HepG2 (cell line): ENCODE data around the gene SPRED2. TPM values are rescaled to one million over a fixed set of nuclear protein-coding genes. Genes with fewer than 3 reads are reported as not detected.
A peak's percentile ranks its signal among the peaks of the same experiment; 100 is the strongest.

Experiments used
- BHLHE40 ChIP-seq: IDR thresholded peaks from 2 replicates; pipeline ENCODE4 v1.6.1; 2011; ENCODE audit warnings: low read length, improper control_type of control experiment
- EP300 ChIP-seq, 3 experiments: sonication (generic) in 1 of 3; formaldehyde crosslinking in 1 of 3; IDR thresholded peaks; 2 replicates each; pipeline versions ENCODE4 v1.5.1 to v1.6.1; 2011 to 2020; ENCODE audit warnings: low read depth in 2 of 3, low read length in 2 of 3, borderline replicate concordance in 1 of 3, improper control_type of control experiment in 1 of 3, mild to moderate bottlenecking in 1 of 3, missing genetic modification reagents in 1 of 3, moderate library complexity in 1 of 3
- HMG20B ChIP-seq: conservative IDR thresholded peaks from 2 replicates; pipeline ENCODE4 v1.6.1; 2016; ENCODE audit warnings: missing genetic modification reagents, missing compliant biosample characterization
- HMGXB3 ChIP-seq: sonication (generic); formaldehyde crosslinking; IDR thresholded peaks from 2 replicates; pipeline ENCODE4 v1.4.0; 2020; ENCODE audit warnings: missing genetic modification reagents, borderline replicate concordance
- JUNB ChIP-seq: sonication (generic); formaldehyde crosslinking; IDR thresholded peaks from 2 replicates; pipeline ENCODE4 v1.8.0; 2022; ENCODE audit warnings: missing genetic modification reagents, mild to moderate bottlenecking, borderline replicate concordance
- KAT2B ChIP-seq: fragments of 150-350 bp; IDR thresholded peaks from 2 replicates; pipeline ENCODE4 v1.6.1; 2014; ENCODE audit warnings: low read depth, low read length, borderline replicate concordance
- MTA1 ChIP-seq: sonication (generic); formaldehyde crosslinking; IDR thresholded peaks from 2 replicates; pipeline ENCODE4 v1.4.0; 2020; ENCODE audit warnings: missing genetic modification reagents, mild to moderate bottlenecking, borderline replicate concordance
- NPAS2 ChIP-seq: sonication (generic); formaldehyde crosslinking; IDR thresholded peaks from 2 replicates; pipeline ENCODE4 v1.8.0; 2022; ENCODE audit warnings: mild to moderate bottlenecking, missing genetic modification reagents, borderline replicate concordance
- PHF5A ChIP-seq: IDR thresholded peaks from one replicate; pipeline ENCODE4 v1.6.1; 2018; ENCODE audit warnings: low read depth, missing genetic modification reagents; ENCODE audit not compliant: unreplicated experiment
- RCOR2 ChIP-seq: IDR thresholded peaks from 2 replicates; pipeline ENCODE4 v1.6.1; 2016; ENCODE audit warnings: missing biosample characterization, missing genetic modification reagents
- SMAD9 ChIP-seq: sonication (generic); formaldehyde crosslinking; IDR thresholded peaks from 2 replicates; pipeline ENCODE4 v1.5.1; 2020; ENCODE audit warnings: mild to moderate bottlenecking, missing genetic modification reagents
- TFAP4 ChIP-seq: sonication (generic); IDR thresholded peaks from 2 replicates; pipeline ENCODE4 v1.6.1; 2016; ENCODE audit warnings: low read depth, borderline replicate concordance
- ZBTB14 ChIP-seq: sonication (generic); formaldehyde crosslinking; IDR thresholded peaks from 2 replicates; pipeline ENCODE4 v1.4.0; 2020; ENCODE audit warnings: missing genetic modification reagents
- ZFP41 ChIP-seq: sonication (generic); formaldehyde crosslinking; IDR thresholded peaks from 2 replicates; pipeline ENCODE4 v1.4.0; 2020; ENCODE audit warnings: mild to moderate bottlenecking, missing genetic modification reagents, borderline replicate concordance
- ZNF121 ChIP-seq: sonication (generic); formaldehyde crosslinking; IDR thresholded peaks from 2 replicates; pipeline ENCODE4 v1.5.0; 2020; ENCODE audit warnings: mild to moderate bottlenecking, missing genetic modification reagents
- ZNF282 ChIP-seq: fragments of 450-650 bp; IDR thresholded peaks from 2 replicates; pipeline ENCODE4 v1.6.1; 2018; ENCODE audit not compliant: partially characterized antibody
- ZNF383 ChIP-seq: sonication (generic); formaldehyde crosslinking; IDR thresholded peaks from 2 replicates; pipeline ENCODE4 v1.4.0; 2020; ENCODE audit warnings: missing genetic modification reagents, mild to moderate bottlenecking, borderline replicate concordance
- ZNF550 ChIP-seq: sonication (generic); formaldehyde crosslinking; IDR thresholded peaks from 2 replicates; pipeline ENCODE4 v1.4.0; 2020; ENCODE audit warnings: mild to moderate bottlenecking, missing genetic modification reagents, borderline replicate concordance
- ZNF841 ChIP-seq: sonication (generic); formaldehyde crosslinking; IDR thresholded peaks from 2 replicates; pipeline ENCODE4 v1.8.1; 2023; ENCODE audit warnings: missing genetic modification reagents, borderline replicate concordance
- ZSCAN30 ChIP-seq: sonication (generic); formaldehyde crosslinking; IDR thresholded peaks from 2 replicates; pipeline ENCODE4 v1.5.0; 2020; ENCODE audit warnings: mild to moderate bottlenecking, missing genetic modification reagents
- polyA plus RNA-seq, 8 experiments: library from polyadenylated mRNA; depleted of rRNA in 3 of 8; stranded (reverse) in 7 of 8; unstranded in 1 of 8; fragments of >200 nt; fragmentation: Illumina TruSeq in 4 of 8; extraction: Trizol in 4 of 8; gene quantifications; 2 replicates each; pipeline versions ENCODE4 v1.2.1 to v1.2.3, GENCODE V29; 2011 to 2016; ENCODE audit warnings: low read depth in 4 of 8, missing spikeins in 1 of 8, mixed read lengths in 1 of 8; ENCODE audit not compliant: insufficient read depth in 1 of 8
- total RNA-seq, 5 experiments: library from RNA; depleted of rRNA; stranded (reverse); fragments of >200 nt; fragmentation: Illumina TruSeq; extraction: Trizol; gene quantifications; 2 replicates each; pipeline ENCODE4 v1.2.3, GENCODE V29; 2016; ENCODE audit warnings: low read depth in 1 of 5

Gene SPRED2
- total and polyA plus RNA-seq, 2 of the 13 experiments (the other 11 are each of a cell fraction or from before 2014, with no cell fraction given), result 13.0 to 37.0 TPM

GRCh38 chr2:65432227-65433190 is at the start of gene SPRED2 (continued):
- TF ChIP-seq HMGXB3 (peak; percentile 91; the same call in 1 of the 2 replicates), ZBTB14 (CRISPR knock-in tag) (peak; percentile 54), ZNF550 (no peak), ZNF841 (CRISPR knock-in tag) (no peak), RCOR2 (CRISPR knock-in tag) (peak; percentile 73; the same call in 1 of the 2 replicates), NPAS2 (CRISPR knock-in tag) (no peak), ZNF282 (no peak), ZSCAN30 (CRISPR knock-in tag) (0 out of 2 replicates have a peak, but pooled peaks have one; percentile 54), TFAP4 (peak; percentile 70; the same call in 1 of the 2 replicates), BHLHE40 (peak; percentile 64), PHF5A (CRISPR knock-in tag) (peak; percentile 89), KAT2B (no peak), ZNF121 (CRISPR knock-in tag) (peak; percentile 41; the same call in 1 of the 2 replicates), ZFP41 (CRISPR knock-in tag) (no peak), ZNF383 (CRISPR knock-in tag) (peak; percentile 60; the same call in 1 of the 2 replicates), EP300 (IDR thresholded peaks at IDR 0.05; ENCODE audit: low read depth in 2 of 2, low read length in 2 of 2) (peak; percentile 73 to 82), EP300 (CRISPR knock-in tag; IDR thresholded peaks at IDR 0.05; ENCODE audit: borderline replicate concordance) (peak; percentile 51; the same call in 1 of the 2 replicates), MTA1 (CRISPR knock-in tag) (peak; percentile 86), HMG20B (CRISPR knock-in tag) (peak; percentile 92), SMAD9 (CRISPR knock-in tag) (no peak), JUNB (no peak)
